ENCODE data around the gene ZIM2.
"Not testable (repeated sequence)": the region's sequence is repeated elsewhere in the genome, so short reads cannot be mapped to it uniquely, and the experiment has no call there.

ZIM2 gene

DNA sequence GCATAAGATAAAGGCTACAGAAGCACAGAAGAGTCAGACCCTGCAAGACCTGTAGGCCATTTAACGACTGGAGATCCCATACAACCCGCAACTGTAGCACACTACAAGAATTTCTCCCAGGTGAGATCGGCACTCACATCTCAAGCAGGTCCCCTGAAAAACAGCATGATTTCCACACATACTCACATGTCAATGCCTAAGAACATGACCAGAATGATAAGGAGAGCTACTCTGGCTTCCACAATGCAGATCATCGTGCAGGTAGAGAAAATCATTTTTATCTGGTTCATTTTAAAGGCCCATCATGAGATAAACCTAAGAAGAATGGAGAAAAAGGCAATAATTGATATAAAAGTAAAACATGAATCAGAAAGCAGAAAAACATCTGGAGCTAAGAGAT, 17.5 kb upstream of the ZIM2 start:
- no peaks in the 10 kb centered on the region for H3K4me1 ChIP-seq (ENCODE audit: insufficient read depth, low read length)
- H3K9me3 ChIP-seq (ENCODE audit: control insufficient read depth, insufficient read depth, low read length): no peaks in the 10 kb centered on the region
- H3K36me3 ChIP-seq (ENCODE audit: insufficient read depth, low read length): no peaks in the 10 kb centered on the region
- no peak overlapping the region for H3K9ac ChIP-seq (ENCODE audit: low read depth, low read length)

DNA sequence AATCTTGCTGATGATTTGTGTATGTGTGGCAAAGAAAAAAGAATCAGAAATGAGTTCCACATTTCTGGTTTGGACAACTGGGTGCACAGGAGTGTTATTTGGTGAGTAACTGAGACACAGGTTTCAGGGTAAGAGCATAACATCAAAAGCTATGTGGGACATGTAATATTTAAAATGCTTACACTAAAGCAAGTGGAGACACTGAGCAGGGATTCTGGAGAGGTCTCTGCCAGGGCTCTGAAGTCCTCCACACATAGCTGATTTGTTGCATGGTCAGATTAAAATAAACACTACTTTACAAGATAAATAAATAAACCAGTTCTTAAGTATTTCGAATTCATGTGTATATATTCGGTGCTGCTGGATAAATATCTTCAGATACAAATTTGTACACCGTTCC, 16.3 kb upstream of the ZIM2 start:
- no peaks in the 10 kb centered on the region for H3K36me3 ChIP-seq (ENCODE audit: insufficient read depth, low read length)
- no peak overlapping the region for H3K9ac ChIP-seq (ENCODE audit: low read depth, low read length)
- H3K9me3 ChIP-seq (ENCODE audit: control insufficient read depth, insufficient read depth, low read length): no peaks in the 10 kb centered on the region
- no peaks in the 10 kb centered on the region for H3K4me1 ChIP-seq (ENCODE audit: insufficient read depth, low read length)

DNA sequence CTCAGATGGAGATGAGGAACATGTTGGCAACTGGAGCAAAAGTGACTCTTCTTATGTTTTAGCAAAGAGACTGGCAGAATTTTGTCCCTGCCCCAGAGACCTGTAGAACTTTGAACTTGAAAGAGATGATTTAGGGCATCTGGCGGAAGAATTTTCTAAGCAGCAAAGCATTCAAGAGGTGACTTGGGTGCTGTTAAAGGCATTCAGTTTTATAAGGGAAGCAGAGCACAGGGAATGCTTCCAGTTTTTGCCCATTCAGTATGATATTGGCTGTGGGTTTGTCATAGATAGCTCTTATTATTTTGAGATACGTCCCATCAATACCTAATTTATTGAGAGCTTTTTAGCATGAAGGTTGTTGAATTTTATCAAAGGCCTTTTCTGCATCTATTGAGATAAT, 11.8 kb upstream of the ZIM2 start:
- H3K9ac ChIP-seq (ENCODE audit: low read depth, low read length); H3K4me1 ChIP-seq (ENCODE audit: insufficient read depth, low read length); H3K36me3 ChIP-seq (ENCODE audit: insufficient read depth, low read length); H3K9me3 ChIP-seq (ENCODE audit: control insufficient read depth, insufficient read depth, low read length): not testable (repeated sequence)

GRCh38 chr19:56848166-56848565, 7.6 kb upstream of the ZIM2 start:
- Histone ChIP-seq H3K36me3 (ENCODE audit: insufficient read depth, low read length) (no peaks in the 10 kb centered on the region), H3K4me1 (ENCODE audit: insufficient read depth, low read length) (no peaks in the 10 kb centered on the region), H3K9me3 (ENCODE audit: control insufficient read depth, insufficient read depth, low read length) (no peaks in the 10 kb centered on the region), H3K9ac (ENCODE audit: low read depth, low read length) (no peak overlapping the region)

GRCh38 chr19:56842412-56842811, 1.9 kb upstream of the ZIM2 start:
- no peaks in the 10 kb centered on the region for H3K4me1 ChIP-seq (ENCODE audit: insufficient read depth, low read length)
- no peaks in the 10 kb centered on the region for H3K9me3 ChIP-seq (ENCODE audit: control insufficient read depth, insufficient read depth, low read length)
- no peaks in the 10 kb centered on the region for H3K36me3 ChIP-seq (ENCODE audit: insufficient read depth, low read length)
- H3K9ac ChIP-seq (ENCODE audit: low read depth, low read length): no peak overlapping the region

DNA sequence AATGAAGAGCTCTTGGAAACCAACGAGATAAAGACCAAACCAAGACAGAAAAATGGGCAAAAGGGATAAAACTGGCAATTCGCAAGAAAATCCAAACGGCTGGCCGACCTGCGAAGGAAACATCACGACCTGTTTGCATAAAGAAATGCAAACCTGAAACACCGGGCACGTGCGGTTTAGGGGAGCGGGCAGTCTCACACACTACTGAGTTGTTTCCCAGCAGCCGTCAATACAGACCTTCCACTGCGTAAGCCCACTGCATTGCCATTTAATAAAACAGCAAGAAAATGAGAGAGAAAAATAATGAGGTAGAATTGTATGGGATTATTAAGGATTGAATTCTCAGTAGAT, 642 bp upstream of the ZIM2 start:
- Histone ChIP-seq H3K4me1 (ENCODE audit: insufficient read depth, low read length) (no peaks in the 10 kb centered on the region), H3K9ac (ENCODE audit: low read depth, low read length) (no peak overlapping the region), H3K36me3 (ENCODE audit: insufficient read depth, low read length) (no peaks in the 10 kb centered on the region), H3K9me3 (ENCODE audit: control insufficient read depth, insufficient read depth, low read length) (no peaks in the 10 kb centered on the region)

GRCh38 chr19:56839652-56840450, 675 bp downstream of the ZIM2 start:
- H3K36me3 ChIP-seq (ENCODE audit: insufficient read depth, low read length): no peaks in the 10 kb centered on the region
- no peak overlapping the region for H3K9ac ChIP-seq (ENCODE audit: low read depth, low read length)
- H3K9me3 ChIP-seq (ENCODE audit: control insufficient read depth, insufficient read depth, low read length): no peaks in the 10 kb centered on the region
- no peaks in the 10 kb centered on the region for H3K4me1 ChIP-seq (ENCODE audit: insufficient read depth, low read length)

DNA sequence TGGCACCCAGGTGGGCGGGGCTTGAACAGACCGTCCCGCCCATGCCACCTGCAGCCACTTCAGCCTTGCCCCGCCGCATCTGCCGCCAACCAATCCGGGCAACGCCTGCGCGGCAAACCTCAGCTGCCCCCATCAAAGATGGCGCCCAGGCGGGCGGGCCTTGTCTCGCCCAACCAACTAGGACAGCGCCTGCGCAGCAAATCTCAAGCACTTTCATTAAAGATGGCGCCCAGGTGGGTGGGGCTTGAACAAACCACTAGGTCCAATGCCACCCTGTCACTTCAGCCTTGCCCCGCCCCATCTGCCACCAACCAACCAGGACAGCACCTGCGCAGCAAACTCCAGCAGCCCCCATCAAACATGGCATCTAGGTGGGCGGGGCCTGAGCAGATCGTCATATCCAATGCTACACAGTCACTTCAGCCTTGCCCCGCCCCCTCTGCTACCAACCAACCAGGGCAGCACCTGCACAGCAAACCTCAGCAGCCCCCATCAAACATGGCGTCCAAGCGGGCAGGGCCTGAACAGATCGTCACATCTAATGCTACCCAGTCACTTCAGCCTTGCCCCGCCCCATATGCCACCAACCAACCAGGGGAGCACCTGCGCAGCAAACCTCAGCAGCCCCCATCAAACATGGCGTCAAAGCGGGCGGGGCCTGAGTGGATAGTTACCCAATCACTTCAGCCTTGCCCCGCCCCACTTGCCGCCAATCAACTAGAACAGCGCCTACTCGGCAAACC, 1.4 kb downstream of the ZIM2 start:
- Histone ChIP-seq H3K9me3 (ENCODE audit: control insufficient read depth, insufficient read depth, low read length) (no peaks in the 10 kb centered on the region; the same call in 1 of the 2 replicates), H3K4me1 (ENCODE audit: insufficient read depth, low read length) (no peaks in the 10 kb centered on the region), H3K36me3 (ENCODE audit: insufficient read depth, low read length) (no peaks in the 10 kb centered on the region), H3K9ac (ENCODE audit: low read depth, low read length) (no peak overlapping the region)

DNA sequence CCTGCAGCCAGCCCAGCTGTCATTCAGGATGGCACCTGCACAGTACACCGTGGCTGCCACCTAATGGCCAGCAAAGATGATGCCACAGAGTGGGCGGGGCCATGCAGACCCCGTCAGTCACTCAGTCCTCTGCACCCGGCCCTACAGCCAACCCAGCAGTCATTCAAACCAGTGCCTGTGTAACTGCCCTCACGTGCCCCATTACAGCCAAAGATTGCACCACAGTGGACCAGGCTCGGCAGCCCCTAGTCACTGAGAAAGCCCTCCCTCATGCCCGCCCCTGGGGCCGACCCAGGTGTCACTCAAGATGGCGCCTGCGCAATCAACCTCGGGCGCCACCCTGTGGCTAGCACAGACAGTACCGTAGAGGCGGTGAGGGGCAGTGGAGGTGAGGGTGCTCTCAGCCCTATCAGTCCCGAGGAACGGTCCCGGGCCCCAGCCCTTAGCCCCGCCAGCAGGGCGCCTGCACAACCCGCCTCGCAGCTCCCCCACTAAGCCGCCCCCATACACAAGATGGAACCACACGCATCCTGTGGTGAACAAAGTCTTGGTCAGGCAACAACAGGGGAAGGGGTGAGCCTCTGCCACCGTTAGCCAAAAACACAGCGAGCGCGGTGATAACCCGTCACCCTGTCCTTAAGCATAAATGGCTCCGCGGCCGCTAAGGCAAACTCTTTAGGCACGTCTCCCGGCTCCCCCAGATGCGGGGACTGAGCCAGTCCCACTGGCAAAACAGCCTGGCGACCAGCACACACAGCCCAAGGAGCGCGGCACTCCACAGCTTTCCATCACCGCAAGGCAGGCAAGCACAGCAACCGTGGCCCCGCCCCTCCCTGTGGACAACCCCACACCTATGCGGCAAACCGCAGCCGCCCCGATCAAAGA, 2.3 kb downstream of the ZIM2 start:
- H3K9me3 ChIP-seq (ENCODE audit: control insufficient read depth, insufficient read depth, low read length): no peaks in the 10 kb centered on the region; the same call in 1 of the 2 replicates
- H3K36me3 ChIP-seq (ENCODE audit: insufficient read depth, low read length): no peaks in the 10 kb centered on the region
- H3K9ac ChIP-seq (ENCODE audit: low read depth, low read length): peak overlapping the region; percentile 11; the same call in 1 of the 2 replicates
- no peaks in the 10 kb centered on the region for H3K4me1 ChIP-seq (ENCODE audit: insufficient read depth, low read length)

DNA sequence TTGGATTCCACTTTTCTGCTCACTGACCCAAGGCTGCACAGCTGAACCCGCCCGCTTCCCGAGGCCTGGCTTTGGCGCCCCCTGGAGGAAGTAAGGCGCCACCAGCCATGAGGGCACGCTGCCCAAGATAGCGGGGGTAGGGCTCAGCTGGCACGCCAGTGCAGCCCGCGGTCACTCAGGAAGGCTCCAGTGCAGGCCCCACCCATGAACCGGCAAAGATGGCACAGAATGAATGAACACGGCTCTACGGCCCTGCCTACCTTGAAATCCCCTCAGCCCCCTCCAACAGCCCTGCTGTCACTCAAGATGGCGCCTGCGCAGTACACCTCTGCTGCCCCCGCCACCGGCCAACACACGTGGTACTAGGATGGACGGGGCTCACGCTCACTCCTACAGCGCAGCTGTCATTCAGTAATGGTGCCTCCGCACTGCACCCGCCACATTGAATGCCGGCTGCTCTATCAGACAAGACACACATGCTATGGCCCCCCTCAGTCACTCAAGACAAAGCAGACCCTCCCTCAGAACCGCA, 3.0 kb downstream of the ZIM2 start:
- H3K9ac ChIP-seq (ENCODE audit: low read depth, low read length): no peak overlapping the region
- no peaks in the 10 kb centered on the region for H3K4me1 ChIP-seq (ENCODE audit: insufficient read depth, low read length)
- no peaks in the 10 kb centered on the region; the same call in 1 of the 2 replicates for H3K9me3 ChIP-seq (ENCODE audit: control insufficient read depth, insufficient read depth, low read length)
- no peaks in the 10 kb centered on the region for H3K36me3 ChIP-seq (ENCODE audit: insufficient read depth, low read length)

- no peak overlapping the region for H3K9ac ChIP-seq (ENCODE audit: low read depth, low read length)
- H3K36me3 ChIP-seq (ENCODE audit: insufficient read depth, low read length): no peaks in the 10 kb centered on the region
- H3K9me3 ChIP-seq (ENCODE audit: control insufficient read depth, insufficient read depth, low read length): no peaks in the 10 kb centered on the region; the same call in 1 of the 2 replicates
- no peaks in the 10 kb centered on the region for H3K4me1 ChIP-seq (ENCODE audit: insufficient read depth, low read length)
Measured at GRCh38 chr19:56837004-56837403, 3.5 kb downstream of the ZIM2 start.

DNA sequence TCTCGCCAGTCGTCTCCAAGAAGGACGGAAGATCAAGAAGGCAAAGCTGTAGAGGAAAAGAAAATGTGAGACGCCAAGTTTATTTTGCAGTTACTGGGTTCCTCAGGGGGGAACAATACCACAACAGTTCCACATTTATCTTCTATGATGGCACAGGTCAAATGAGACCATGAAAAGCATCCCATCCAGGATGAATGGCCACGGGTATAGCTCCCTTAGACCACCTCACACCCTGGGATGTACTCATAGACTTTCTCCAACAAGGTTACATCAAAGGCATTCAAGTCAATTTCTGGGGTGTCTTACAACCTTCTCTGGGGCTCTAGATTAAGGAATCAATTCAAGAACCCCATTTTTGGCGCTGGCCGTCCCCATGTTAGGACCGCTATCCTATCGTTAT, 4.5 kb downstream of the ZIM2 start:
- no peaks in the 10 kb centered on the region for H3K4me1 ChIP-seq (ENCODE audit: insufficient read depth, low read length)
- no peaks in the 10 kb centered on the region; the same call in 1 of the 2 replicates for H3K9me3 ChIP-seq (ENCODE audit: control insufficient read depth, insufficient read depth, low read length)
- H3K36me3 ChIP-seq (ENCODE audit: insufficient read depth, low read length): no peaks in the 10 kb centered on the region
- no peak overlapping the region for H3K9ac ChIP-seq (ENCODE audit: low read depth, low read length)

DNA sequence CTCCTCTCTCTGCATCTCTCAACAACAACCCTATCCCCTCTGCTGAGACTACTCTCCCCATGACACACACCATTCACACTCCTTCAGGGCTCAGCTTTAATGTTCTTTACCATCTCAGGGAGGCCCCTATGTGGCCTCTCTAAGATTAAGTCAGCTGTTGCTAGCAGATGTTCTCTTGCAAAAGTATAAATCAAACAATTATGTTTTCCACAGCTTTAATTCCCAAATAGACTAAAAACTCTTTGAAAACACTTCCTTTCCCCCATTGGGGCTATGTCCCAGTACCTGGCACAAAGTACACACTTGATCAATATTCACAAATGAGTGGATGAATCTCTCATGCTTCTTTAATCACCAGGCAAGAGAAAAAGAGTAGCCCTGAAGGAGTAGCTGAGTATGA, 5.1 kb downstream of the ZIM2 start:
- Histone ChIP-seq H3K9ac (ENCODE audit: low read depth, low read length) (no peak overlapping the region), H3K9me3 (ENCODE audit: control insufficient read depth, insufficient read depth, low read length) (no peaks in the 10 kb centered on the region; the same call in 1 of the 2 replicates), H3K4me1 (ENCODE audit: insufficient read depth, low read length) (no peaks in the 10 kb centered on the region), H3K36me3 (ENCODE audit: insufficient read depth, low read length) (no peaks in the 10 kb centered on the region)
